AG09319 (cell line): ENCODE results near the gene POLR1H.

ENCODE experiments used
- DNase-seq: peaks from one replicate; pipeline ENCODE4 v3.0.0-alpha.2; 2010; ENCODE audit warnings: low read depth; ENCODE audit errors: extremely low read depth
- CTCF ChIP-seq: IDR thresholded peaks from 2 replicates; pipeline ENCODE4 v1.5.1; 2011; ENCODE audit warnings: low read depth, mild to moderate bottlenecking, inconsistent platforms, low read length, moderate library complexity

The POLR1H gene

GRCh38 chr6:30042914-30043313 lies 18.2 kb upstream of the POLR1H start:
- TF ChIP-seq CTCF, result no peak
- DNase-seq, result no peak

- DNase-seq, result no peak
- TF ChIP-seq CTCF, result no peak
Observed at GRCh38 chr6:30043744-30044143, 17.3 kb upstream of the POLR1H start.

GRCh38 chr6:30044630-30045029 lies 16.4 kb upstream of the POLR1H start:
- DNase-seq, result no peak
- no peak for TF ChIP-seq CTCF

- DNase-seq, result no peak
- no peak for TF ChIP-seq CTCF
Observed at GRCh38 chr6:30047220-30047619, 13.8 kb upstream of the POLR1H start.

- DNase-seq, result no peak
- no peak for TF ChIP-seq CTCF
Observed at GRCh38 chr6:30053682-30054081, 7.4 kb upstream of the POLR1H start.

GRCh38 chr6:30055513-30055912 lies 5.6 kb upstream of the POLR1H start:
- no peak for DNase-seq
- no peak for TF ChIP-seq CTCF

GRCh38 chr6:30060606-30061091 lies 416 bp upstream of the POLR1H start:
- no peak for TF ChIP-seq CTCF
- DNase-seq, result no peak
